GM19023 (cell line): ENCODE measurements around the gene CAMK2B.

Experiments used
- ATAC-seq: cut with Tn5 transposase; IDR thresholded peaks from one replicate; pipeline ENCODE4 v1.9.1; 2021; ENCODE audit warnings: mild to moderate bottlenecking, moderate library complexity; ENCODE audit not compliant: unreplicated experiment

CAMK2B gene

DNA sequence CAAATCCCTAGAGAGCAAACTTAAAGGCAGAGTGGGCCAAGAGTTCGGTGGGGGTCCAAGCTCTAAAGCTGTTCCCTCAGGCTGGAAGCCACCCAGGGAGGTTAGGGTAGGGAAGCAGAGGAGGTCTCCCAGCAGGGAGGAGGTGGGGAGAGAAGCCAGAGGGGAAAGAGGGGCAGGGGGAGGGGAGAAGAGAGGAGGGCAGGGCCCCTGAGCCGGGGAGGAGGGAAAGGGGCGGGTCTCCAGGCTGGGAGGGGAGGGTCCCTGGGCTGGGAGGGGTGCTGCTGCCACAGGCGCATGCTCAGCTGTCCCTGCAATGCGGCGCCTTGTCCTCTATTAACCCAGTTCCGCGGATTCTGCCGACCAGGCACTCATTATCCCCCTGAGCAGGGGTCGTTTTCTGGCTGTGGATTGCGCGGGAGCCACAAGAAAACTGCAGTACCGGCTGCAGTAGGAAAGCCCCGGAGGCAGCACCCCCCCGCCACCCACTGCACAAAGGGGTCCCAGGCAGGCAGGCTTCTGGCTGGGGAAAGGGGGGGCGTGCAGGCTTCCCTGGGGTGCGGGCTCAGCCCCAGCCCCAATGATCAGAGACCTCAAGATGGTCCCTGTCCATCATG is 49.3 kb downstream of the CAMK2B start:
- no peak for ATAC-seq

GRCh38 chr7:44275146-44275545 is 50.2 kb downstream of the CAMK2B start:
- ATAC-seq: no peak

DNA sequence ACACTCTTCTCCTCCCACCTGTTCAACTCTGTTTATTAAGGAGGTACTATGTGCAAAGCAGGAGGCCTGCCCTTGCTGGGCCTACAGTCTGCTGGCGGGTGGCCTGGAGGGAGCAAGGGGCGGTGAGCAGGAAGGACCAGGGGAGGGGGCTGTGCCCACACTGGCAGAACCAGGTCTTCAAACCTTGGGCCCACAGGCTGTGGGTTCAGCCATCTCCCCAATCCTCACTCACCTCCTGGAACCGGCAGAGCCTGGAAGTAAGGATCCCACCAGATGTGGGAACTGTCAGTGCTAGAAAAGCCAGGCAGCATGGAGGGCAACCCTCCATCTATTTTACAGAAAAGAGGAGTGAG is 50.8 kb downstream of the CAMK2B start:
- ATAC-seq: no peak

DNA sequence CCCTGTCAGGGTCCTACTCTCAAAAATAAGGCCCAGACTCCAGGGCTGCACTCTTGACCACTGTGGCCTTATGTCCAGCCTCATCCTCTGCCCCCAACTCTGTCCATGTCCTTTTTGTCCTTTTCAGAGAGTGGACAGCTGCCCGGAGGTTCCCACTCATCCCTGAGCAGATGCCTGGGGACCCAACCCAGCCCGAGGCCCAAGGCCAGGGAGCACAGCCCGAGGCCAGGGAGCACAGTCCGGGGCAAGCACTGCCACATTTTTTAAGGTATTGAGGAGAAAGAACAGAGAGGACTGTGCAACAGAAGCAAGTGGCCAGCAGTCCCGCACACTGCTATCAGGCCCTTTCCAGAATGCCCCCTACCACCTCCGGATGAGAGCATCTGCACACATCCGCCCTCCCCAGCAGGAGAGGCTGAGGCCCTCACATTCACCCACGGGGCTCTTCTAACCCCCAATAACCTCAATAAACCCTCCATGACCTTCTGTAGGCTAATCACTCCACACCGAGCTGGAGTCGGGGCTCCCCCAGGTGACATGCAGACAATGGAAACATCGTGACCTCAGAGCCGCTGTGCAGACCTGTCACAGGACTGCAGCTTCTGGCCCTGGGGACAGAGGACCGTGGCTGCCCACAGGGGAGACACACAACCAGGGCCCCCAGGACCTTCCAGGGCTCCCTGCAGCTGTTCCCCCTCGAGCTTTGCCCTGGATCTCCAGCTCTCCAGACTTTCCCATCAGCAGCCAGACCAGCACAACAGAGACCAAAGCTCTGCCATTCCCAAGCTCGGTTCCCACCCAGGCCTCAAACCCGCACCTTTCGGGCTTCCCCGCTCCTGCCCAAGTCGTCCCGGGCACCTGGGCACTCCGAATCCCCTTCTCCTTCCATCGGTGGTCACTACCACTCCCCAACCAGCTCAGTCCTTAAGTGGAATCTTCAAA is 51.4 kb downstream of the CAMK2B start:
- peak; percentile 61 for ATAC-seq

- ATAC-seq: no peak
These were observed 52.4 kb downstream of the CAMK2B start for GRCh38 chr7:44272981-44273380.

DNA sequence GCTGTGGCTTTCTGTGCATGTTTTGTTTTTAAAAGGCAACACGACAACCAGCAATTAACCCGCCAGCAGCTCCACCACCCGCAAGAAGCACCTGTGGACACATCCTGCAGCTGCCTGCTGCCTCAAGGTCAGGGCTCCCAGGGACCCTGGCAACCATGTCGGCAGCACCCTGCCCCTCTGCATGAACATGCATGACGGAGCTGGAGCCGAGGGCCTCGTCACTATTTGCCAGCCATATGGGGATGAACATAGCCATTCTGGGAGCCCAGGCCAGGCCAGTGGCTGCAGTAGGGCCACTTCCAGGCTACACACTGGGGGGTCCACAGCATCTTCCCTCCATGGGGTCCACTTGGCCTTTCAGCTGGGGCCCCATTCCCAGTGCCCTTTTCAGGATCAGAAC is 52.9 kb downstream of the CAMK2B start:
- no peak for ATAC-seq

- no peak for ATAC-seq
These were observed 55.4 kb downstream of the CAMK2B start for GRCh38 chr7:44269943-44270493.

GRCh38 chr7:44269417-44269816 is 56.0 kb downstream of the CAMK2B start:
- no peak for ATAC-seq

GRCh38 chr7:44268671-44269070 is 56.7 kb downstream of the CAMK2B start:
- no peak for ATAC-seq

- no peak for ATAC-seq
These were observed 57.5 kb downstream of the CAMK2B start for GRCh38 chr7:44267719-44268421.

GRCh38 chr7:44267178-44267577 is 58.2 kb downstream of the CAMK2B start:
- ATAC-seq: no peak

GRCh38 chr7:44266526-44266925 is 58.9 kb downstream of the CAMK2B start:
- ATAC-seq: no peak

GRCh38 chr7:44265728-44266127 is 59.7 kb downstream of the CAMK2B start:
- no peak for ATAC-seq

DNA sequence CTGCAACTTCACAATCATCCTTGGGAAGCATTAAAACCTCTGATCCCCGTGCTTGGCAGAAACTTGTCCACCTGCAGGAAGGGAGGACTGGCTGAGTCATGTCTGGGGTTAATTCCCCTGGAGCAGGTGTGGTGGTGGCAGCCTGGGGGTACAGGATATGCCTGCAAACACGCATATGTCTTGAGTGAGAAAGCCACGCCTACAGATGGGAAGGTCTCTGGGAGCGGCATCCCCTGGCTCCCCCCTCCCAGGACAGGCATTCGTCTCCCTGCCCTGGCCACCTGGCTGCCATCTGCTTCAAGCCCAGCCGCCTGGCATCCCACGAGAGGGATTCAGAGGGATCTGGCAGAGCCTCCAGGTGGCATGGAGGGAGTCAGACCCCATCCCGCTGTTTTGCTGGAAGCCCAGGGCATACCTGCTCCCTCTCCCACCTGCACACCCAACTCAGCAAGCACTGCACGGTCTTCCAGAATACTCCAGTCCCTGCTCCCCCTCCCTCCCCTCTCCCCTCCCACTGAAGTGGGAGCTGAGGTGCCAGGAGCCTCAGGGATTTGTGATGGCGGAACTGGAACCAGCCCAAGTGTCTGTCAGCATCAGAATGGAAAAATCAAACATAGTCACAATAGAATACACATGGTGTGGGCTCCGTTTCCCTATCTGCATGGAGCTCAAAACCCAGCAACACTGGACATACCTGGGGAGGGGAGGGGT is 61.0 kb downstream of the CAMK2B start:
- no peak for ATAC-seq

DNA sequence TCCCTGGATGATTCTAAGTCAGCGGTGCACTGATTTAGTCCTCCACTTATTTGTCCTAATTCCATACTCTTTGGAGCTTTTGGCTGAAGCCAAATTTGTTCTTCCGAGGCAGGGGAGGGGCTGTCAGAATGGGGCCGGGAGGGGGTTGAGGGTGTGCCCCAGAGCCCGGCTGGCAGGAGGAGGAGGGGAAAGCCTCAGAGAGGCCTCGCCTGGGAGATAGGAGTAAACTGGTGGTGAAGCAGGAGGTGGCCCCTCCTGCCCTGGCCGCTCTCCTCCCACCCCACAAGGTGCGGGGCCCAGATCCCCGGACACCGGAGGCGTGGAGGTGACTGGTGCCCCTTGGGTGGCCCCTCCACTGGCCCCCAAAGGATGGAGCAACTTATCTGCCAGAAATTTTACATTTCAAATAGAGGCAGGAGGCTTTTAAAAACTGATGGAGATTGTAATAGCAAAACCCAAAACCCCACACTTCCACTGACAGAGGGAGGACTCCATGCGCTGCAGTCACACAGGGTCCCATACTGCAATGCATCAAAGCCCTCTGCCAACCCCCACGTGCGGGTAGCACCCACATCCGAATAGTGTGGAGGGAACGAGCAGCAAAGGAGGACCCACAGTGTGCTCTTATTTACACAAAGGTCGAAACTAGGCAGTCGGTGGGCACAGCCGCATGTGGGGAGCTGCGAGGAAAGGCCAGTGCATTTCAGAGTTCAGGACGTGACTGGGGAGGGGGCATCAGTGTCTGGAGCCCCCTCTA is 61.9 kb downstream of the CAMK2B start:
- ATAC-seq: no peak

DNA sequence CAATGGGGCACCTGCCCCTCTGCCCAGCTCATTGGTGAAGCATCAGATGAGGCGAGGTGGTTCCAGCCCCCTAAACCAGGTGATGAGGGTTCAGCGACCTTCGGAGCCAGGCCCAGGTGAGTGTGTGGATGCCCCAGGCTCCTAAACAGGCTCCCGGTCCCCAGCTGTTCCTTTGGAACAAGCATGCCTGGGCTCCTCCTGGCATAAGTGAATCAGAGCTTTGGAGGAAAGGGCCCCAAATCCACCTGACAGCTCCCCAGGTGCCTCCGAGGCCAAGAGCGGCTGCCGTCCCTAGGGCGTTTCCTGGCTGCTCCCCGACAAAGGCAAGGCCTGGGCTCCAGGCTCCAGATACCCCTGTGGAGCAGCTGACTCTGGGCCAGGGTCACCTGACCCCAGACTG is 63.4 kb downstream of the CAMK2B start:
- no peak for ATAC-seq

- ATAC-seq: no peak
These were observed 64.2 kb downstream of the CAMK2B start for GRCh38 chr7:44261240-44261639.

DNA sequence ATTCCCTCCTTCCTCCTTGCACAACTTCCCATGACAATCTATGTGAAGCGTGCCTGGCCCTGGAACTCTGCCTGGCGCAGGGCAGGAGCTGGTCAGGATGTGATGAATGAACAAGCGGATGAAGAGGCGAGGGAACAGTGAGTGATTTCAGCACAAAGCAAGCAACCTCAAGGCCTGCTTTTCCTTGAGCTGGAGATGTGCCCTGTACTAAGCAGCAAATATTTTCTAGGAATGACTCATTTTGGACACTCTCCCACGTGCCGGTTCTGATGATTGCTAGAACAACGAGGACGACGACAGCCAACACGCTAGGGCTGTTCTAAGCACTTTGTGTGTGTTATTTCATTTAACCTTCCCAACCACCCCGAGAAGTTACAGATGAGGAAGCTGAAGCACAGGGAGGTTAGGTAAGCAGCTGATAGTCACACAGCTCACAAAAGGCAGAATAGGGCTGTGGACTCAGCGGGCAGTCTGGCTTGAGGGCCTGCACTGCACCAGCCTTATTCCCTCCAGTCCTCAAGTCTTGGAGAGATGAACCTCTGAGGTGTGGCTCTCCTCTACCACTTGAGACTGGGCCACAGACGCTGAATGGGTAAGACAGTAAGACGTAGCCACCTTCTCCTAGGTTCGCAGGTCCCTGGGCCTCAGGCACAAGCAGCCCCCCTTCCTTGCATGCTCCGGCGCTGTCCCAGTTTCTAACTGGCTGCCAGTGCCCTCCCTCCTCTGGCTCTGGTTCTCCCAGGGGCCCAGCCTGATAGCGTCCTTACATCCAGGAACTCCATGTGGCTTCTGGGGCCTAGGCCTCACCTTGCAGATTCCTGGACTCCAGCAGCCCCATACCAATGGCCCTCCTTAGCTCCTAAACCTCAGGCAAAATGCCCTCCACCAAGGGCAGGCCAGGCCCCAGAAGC is 65.6 kb downstream of the CAMK2B start:
- no peak for ATAC-seq

GRCh38 chr7:44258865-44259546 is 66.4 kb downstream of the CAMK2B start:
- ATAC-seq: no peak
